ENCODE results near the gene IL1A.

The IL1A gene

GRCh38 chr2:112726487-112727190 lies 57.7 kb downstream of the IL1A start:
- Mint-ChIP-seq H3K4me3 (no peak overlapping the region), H3K36me3 (no peaks in the 10 kb centered on the region), H3K9me3 (no peaks in the 10 kb centered on the region), H3K27ac (no peak overlapping the region), H3K27me3 (no peaks in the 10 kb centered on the region), H3K4me1 (peaks cover 12% of the 10 kb centered on the region)
- ATAC-seq (ENCODE audit: low read depth) (peak; percentile 94), DNase-seq (ENCODE audit: low spot score in 2 of 2) (peak; percentile 90 to 92)

GRCh38 chr2:112725545-112726457 lies 58.5 kb downstream of the IL1A start:
- Mint-ChIP-seq H3K27ac (no peak overlapping the region), H3K27me3 (no peaks in the 10 kb centered on the region), H3K4me1 (peaks cover 14% of the 10 kb centered on the region), H3K9me3 (no peaks in the 10 kb centered on the region), H3K36me3 (no peaks in the 10 kb centered on the region), H3K4me3 (peak overlapping the region; percentile 11)
- no peak for ATAC-seq (ENCODE audit: low read depth)
- DNase-seq (ENCODE audit: low spot score in 2 of 2) = no peak

GRCh38 chr2:112724591-112725525 lies 59.4 kb downstream of the IL1A start:
- no peak for ATAC-seq (ENCODE audit: low read depth)
- no peak overlapping the region for H3K4me3 Mint-ChIP-seq
- peaks cover 16% of the 10 kb centered on the region for H3K4me1 Mint-ChIP-seq
- no peaks in the 10 kb centered on the region for H3K9me3 Mint-ChIP-seq
- H3K36me3 Mint-ChIP-seq = no peaks in the 10 kb centered on the region
- peak overlapping the region; percentile 47 for H3K27ac Mint-ChIP-seq
- DNase-seq (ENCODE audit: low spot score in 2 of 2) = no peak
- H3K27me3 Mint-ChIP-seq = no peaks in the 10 kb centered on the region

- no peak for ATAC-seq (ENCODE audit: low read depth)
These were observed 60.3 kb downstream of the IL1A start for GRCh38 chr2:112723995-112724394.

More at GRCh38 chr2:112723995-112724394, 60.3 kb downstream of the IL1A start:
- Mint-ChIP-seq H3K4me1 (peaks cover 16% of the 10 kb centered on the region), H3K9me3 (no peaks in the 10 kb centered on the region), H3K27me3 (no peaks in the 10 kb centered on the region), H3K4me3 (no peak overlapping the region), H3K36me3 (no peaks in the 10 kb centered on the region), H3K27ac (no peak overlapping the region)
- DNase-seq (ENCODE audit: low spot score in 2 of 2) = no peak

All from memory B cell (primary cell).